K562 (cell line): Measurements from ENCODE around the gene XBP1. TPM values are rescaled to one million over a fixed set of nuclear protein-coding genes. Genes with fewer than 3 reads are reported as not detected.

Source experiments
- ATAC-seq: fragments of 200-7000 bp; cut with Tn5 transposase; 3 replicates; pipeline ENCODE4 v1.9.1; 2020; ENCODE audit warnings: moderate library complexity
- BruUV-seq: library from RNA; stranded (reverse); fragments of 400-500 nt; replicated peaks from 2 replicates; lab custom pipeline; 2021; lab: Mats Ljungman, UMichigan
- CTCF ChIA-PET: fragments of 300-600 bp; formaldehyde crosslinking; extraction: SDS; loops from one replicate; lab custom pipeline; 2021; ENCODE audit warnings: low intra/inter-chr PET ratio; lab: Yijun Ruan, JAX
- POLR2A ChIA-PET: fragments of 300-600, 350-650 bp; sonication (Branson Sonifier 250); formaldehyde crosslinking; extraction: SDS; loops from one replicate; lab custom pipeline; 2021; ENCODE audit warnings: antibody characterized with exemption, inconsistent platforms; lab: Yijun Ruan, JAX
- DNase-seq, 4 experiments: peaks; one replicate each; pipeline versions ENCODE4 v3.0.0 to v3.0.0-alpha.2; 2011 to 2018; ENCODE audit warnings: low spot score in 3 of 4, mixed read lengths in 3 of 4; ENCODE audit errors: extremely low read depth in 1 of 4
- FAIRE-seq: peaks from 2 replicates; lab custom pipeline; 2011; peaks lifted over from hg19 to GRCh38; lab: Jason Lieb, UNC
- H2AFZ ChIP-seq: 2 replicates; pipeline ENCODE4 v1.6.0; 2011; ENCODE audit warnings: low read depth, low read length, control low read depth, inconsistent platforms
- H3K27ac ChIP-seq: fragments of 200-600 bp; 3 replicates; pipeline ENCODE4 v1.8.0; 2011; ENCODE audit warnings: low read depth, mild to moderate bottlenecking, control low read depth, inconsistent platforms, low read length, moderate library complexity, mixed read lengths; ENCODE audit errors: extremely low read depth
- H3K27me3 ChIP-seq, 2 experiments: fragments of 300-600 bp in 1 of 2; 2 replicates in 1 of 2; 3 replicates in 1 of 2; pipeline versions ENCODE4 v1.6.0 to v1.8.0; 2011; ENCODE audit warnings: inconsistent platforms in 2 of 2, low read length in 2 of 2, mild to moderate bottlenecking in 1 of 2, mixed read lengths in 1 of 2, moderate library complexity in 1 of 2; ENCODE audit not compliant: control insufficient read depth in 2 of 2, insufficient read depth in 2 of 2
- H3K36me3 ChIP-seq: fragments of 300-600 bp; 3 replicates; pipeline ENCODE4 v1.8.0; 2011; ENCODE audit warnings: mild to moderate bottlenecking, low read length, inconsistent platforms; ENCODE audit not compliant: control insufficient read depth, insufficient read depth
- H3K4me1 ChIP-seq, 2 experiments: fragments of 200-600 bp in 1 of 2; replicated peaks in 1 of 2; 2 replicates in 1 of 2; 3 replicates in 1 of 2; pipeline versions ENCODE4 v1.5.1 to v1.8.0; 2011; ENCODE audit warnings: inconsistent platforms in 2 of 2, low read length in 2 of 2, mild to moderate bottlenecking in 1 of 2, mixed read lengths in 1 of 2, moderate library complexity in 1 of 2; ENCODE audit not compliant: control insufficient read depth in 2 of 2, insufficient read depth in 2 of 2
- H3K4me2 ChIP-seq: 2 replicates; pipeline ENCODE4 v1.6.1; 2011; ENCODE audit warnings: low read length, control low read depth, inconsistent platforms, mixed read lengths; ENCODE audit not compliant: insufficient read depth
- H3K4me3 ChIP-seq: fragments of 200-600 bp; sonication (generic), shearing (Covaris generic); 2 replicates; pipeline ENCODE4 v1.5.1; 2016; ENCODE audit warnings: control low read depth, inconsistent platforms
- H3K79me2 ChIP-seq: fragments of 200-600 bp; 3 replicates; pipeline ENCODE4 v1.8.0; 2011; ENCODE audit warnings: low read length, inconsistent platforms; ENCODE audit not compliant: control insufficient read depth, insufficient read depth
- H3K9ac ChIP-seq, 2 experiments: 2 replicates each; pipeline versions ENCODE4 v1.6.0 to v1.6.1; 2011; ENCODE audit warnings: low read depth in 2 of 2, low read length in 2 of 2, control low read depth in 1 of 2, inconsistent platforms in 1 of 2, mild to moderate bottlenecking in 1 of 2, mixed read lengths in 1 of 2; ENCODE audit not compliant: insufficient read depth in 1 of 2
- H3K9me1 ChIP-seq: one replicate; pipeline ENCODE4 v1.6.0; 2011; ENCODE audit warnings: inconsistent platforms, mild to moderate bottlenecking, low read length, moderate library complexity; ENCODE audit not compliant: control insufficient read depth, insufficient read depth
- H3K9me3 ChIP-seq: replicated peaks from 2 replicates; pipeline ENCODE4 v1.5.1; 2011; ENCODE audit warnings: low read depth, low read length, inconsistent platforms; ENCODE audit not compliant: control insufficient read depth, insufficient read depth
- H4K20me1 ChIP-seq: replicated peaks from 2 replicates; pipeline ENCODE4 v1.6.1; 2011; ENCODE audit warnings: low read length, inconsistent platforms, mixed read lengths; ENCODE audit not compliant: control insufficient read depth, insufficient read depth
- CC2D1A ChIP-seq: fragments of 450-650 bp; IDR thresholded peaks from 2 replicates; pipeline ENCODE4 v1.6.1; 2017; ENCODE audit warnings: mild to moderate bottlenecking
- GABPA ChIP-seq: fragments of 200-800 bp; sonication (Bioruptor generic); conservative IDR thresholded peaks from 2 replicates; pipeline ENCODE4 v1.6.1; 2016; ENCODE audit warnings: low read depth, missing genetic modification characterization, missing compliant biosample characterization
- HDAC1 ChIP-seq, 2 experiments: fragments of 450-650 bp; IDR thresholded peaks; 2 replicates each; pipeline ENCODE4 v1.6.1; 2016 to 2017; ENCODE audit warnings: inconsistent platforms in 1 of 2, mild to moderate bottlenecking in 1 of 2, moderate library complexity in 1 of 2
- PHF20 ChIP-seq: fragments of 450-650 bp; IDR thresholded peaks from 2 replicates; pipeline ENCODE4 v1.6.1; 2018; ENCODE audit not compliant: partially characterized antibody
- RBM25 ChIP-seq: fragments of 200-400 bp; formaldehyde crosslinking; IDR thresholded peaks from 2 replicates; pipeline ENCODE4 v1.6.1; 2018; ENCODE audit warnings: low read length, low read depth, moderate library complexity; ENCODE audit not compliant: severe bottlenecking
- SIN3B ChIP-seq: fragments of 450-650 bp; IDR thresholded peaks from 2 replicates; pipeline ENCODE4 v1.6.1; 2017; ENCODE audit warnings: low read depth, mild to moderate bottlenecking, moderate library complexity
- TBP ChIP-seq: optimal IDR thresholded peaks from 2 replicates; pipeline ENCODE3; 2011; ENCODE audit warnings: low read depth, low read length, improper control_type of control experiment
- WGBS: fragments of 100-300 bp; shearing (Covaris generic); methylation state at CpG from one replicate; pipeline ENCODE4 v1.1.6; 2016; ENCODE audit warnings: low coverage, mixed read lengths; ENCODE audit not compliant: insufficient coverage; ENCODE audit errors: missing lambda C conversion rate; 5-methylcytosine and 5-hydroxymethylcytosine counted together
- in situ Hi-C: fragments of 300-500 bp; cut with MboI; formaldehyde crosslinking; loops from 4 replicates; pipeline ENCODE4 v1.15.0; 2018; ENCODE audit warnings: inconsistent platforms, mixed read lengths
- intact Hi-C: fragments of 100-400 bp; cut with micrococcal nuclease; formaldehyde crosslinking; loops from 2 replicates; pipeline ENCODE4 v1.14.2; 2022
- polyA plus RNA-seq, 8 experiments: library from polyadenylated mRNA; depleted of rRNA in 4 of 8; stranded (reverse) in 5 of 8; unstranded in 3 of 8; fragments of >200 nt; fragmentation: Nextera tagmentation in 2 of 8; fragmentation: Illumina TruSeq in 1 of 8; extraction: Ambion mirVana in 2 of 8; extraction: Trizol in 1 of 8; gene quantifications; 2 replicates each; pipeline versions ENCODE4 v1.2.1 to v1.2.3, GENCODE V29; 2011 to 2014; ENCODE audit warnings: inconsistent platforms in 1 of 8, missing spikeins in 1 of 8
- total RNA-seq, 7 experiments: library from RNA; depleted of rRNA in 6 of 7; stranded (reverse); fragments of >200 nt in 6 of 7; fragmentation: Illumina TruSeq in 2 of 7; extraction: Trizol in 2 of 7; gene quantifications; 2 replicates each; pipeline versions ENCODE4 v1.2.1 to v1.2.3, GENCODE V29; 2011 to 2021; ENCODE audit warnings: low replicate concordance in 1 of 7
- TF ChIP-seq, protein P1 (sequence below): sonication (generic); formaldehyde crosslinking; IDR thresholded peaks from 2 replicates; pipeline ENCODE4 v1.9.0; 2022; ENCODE audit warnings: mild to moderate bottlenecking, missing genetic modification reagents

XBP1 gene
- total and polyA plus RNA-seq, 9 of the 15 experiments (the other 6 are each of a cell fraction or from before 2014, with no cell fraction given) = 25.0 to 218 (median 94.6) TPM

DNA sequence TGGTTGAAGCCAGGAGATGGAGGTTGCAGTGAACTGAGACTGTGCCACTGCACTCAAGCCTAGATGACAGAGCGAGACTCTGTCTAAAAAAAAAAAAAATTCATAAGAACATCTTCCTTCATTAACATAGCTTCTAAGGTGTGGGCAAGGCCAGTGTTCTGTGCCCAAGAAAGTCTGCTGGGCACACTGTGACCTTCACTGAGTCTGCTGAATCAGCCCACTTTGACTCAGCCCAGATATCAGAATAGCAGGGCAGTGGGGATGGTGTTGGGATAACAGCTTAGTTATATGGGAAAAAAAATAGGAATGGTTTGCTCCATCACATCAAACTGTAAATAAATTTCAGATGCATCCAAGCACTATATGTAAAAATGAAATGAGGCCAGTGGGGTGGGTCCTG lies 32.4 kb upstream of the XBP1 start:
- intact Hi-C loops = no loop called here
- Histone ChIP-seq H3K79me2 (no peaks in the 10 kb centered on the region), H3K27me3 (no peaks in the 10 kb centered on the region), H4K20me1 (no peaks in the 10 kb centered on the region), H3K4me2 (no peak overlapping the region), H3K4me3 (no peak overlapping the region), H3K27ac (no peak overlapping the region), H2AFZ (no peak overlapping the region), H3K9ac (no peak overlapping the region), H3K9me3 (no peaks in the 10 kb centered on the region), H3K36me3 (no peaks in the 10 kb centered on the region), H3K4me1 (0 out of 5 replicates have a peak, but pooled peaks cover 0 to 4% of the 10 kb centered on the region in 2 experiments), H3K9me1 (no peaks in the 10 kb centered on the region)
- WGBS = no CpG with 5 or more reads among the region's 1 CpG
- FAIRE-seq (no peak), ATAC-seq (no peak), DNase-seq (no peak)
- POLR2A ChIA-PET = interaction anchor here (0.6 kb wide), 1 partner anchor 45 kb away, joined by 5 read pairs; no protein-coding TSS in a partner anchor
- in situ Hi-C loops = loop anchor here (5.0 to 10.0 kb wide), 2 partner anchors 230 to 808 kb away; no protein-coding TSS in a partner anchor
- TF ChIP-seq CC2D1A (no peak), RBM25 (no peak), PHF20 (no peak), SIN3B (no peak), GABPA (tag) (no peak), HDAC1 (IDR thresholded peaks at IDR 0.05) (no peak), TBP (no peak)
- TF ChIP-seq, protein P1, sequence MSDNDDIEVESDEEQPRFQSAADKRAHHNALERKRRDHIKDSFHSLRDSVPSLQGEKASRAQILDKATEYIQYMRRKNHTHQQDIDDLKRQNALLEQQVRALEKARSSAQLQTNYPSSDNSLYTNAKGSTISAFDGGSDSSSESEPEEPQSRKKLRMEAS (CRISPR knock-in tag) = no peak
- CTCF ChIA-PET = no interaction called here
- no TSS peak for BruUV-seq
